HG02678 (cell line): ENCODE measurements around the gene TGFBR3.
"Not testable (repeated sequence)": the region's sequence is repeated elsewhere in the genome, so short reads cannot be mapped to it uniquely, and the experiment has no call there.

Experiments
- ATAC-seq: cut with Tn5 transposase; IDR thresholded peaks from one replicate; pipeline ENCODE4 v1.9.1; 2021; ENCODE audit warnings: mild to moderate bottlenecking, moderate library complexity; ENCODE audit not compliant: unreplicated experiment

The TGFBR3 gene

GRCh38 chr1:91851130-91852010 lies 34.6 kb downstream of the TGFBR3 start:
- ATAC-seq, result no peak

GRCh38 chr1:91850708-91851107 lies 35.2 kb downstream of the TGFBR3 start:
- ATAC-seq, result no peak

GRCh38 chr1:91847851-91848250 lies 38.1 kb downstream of the TGFBR3 start:
- ATAC-seq, result no peak

DNA sequence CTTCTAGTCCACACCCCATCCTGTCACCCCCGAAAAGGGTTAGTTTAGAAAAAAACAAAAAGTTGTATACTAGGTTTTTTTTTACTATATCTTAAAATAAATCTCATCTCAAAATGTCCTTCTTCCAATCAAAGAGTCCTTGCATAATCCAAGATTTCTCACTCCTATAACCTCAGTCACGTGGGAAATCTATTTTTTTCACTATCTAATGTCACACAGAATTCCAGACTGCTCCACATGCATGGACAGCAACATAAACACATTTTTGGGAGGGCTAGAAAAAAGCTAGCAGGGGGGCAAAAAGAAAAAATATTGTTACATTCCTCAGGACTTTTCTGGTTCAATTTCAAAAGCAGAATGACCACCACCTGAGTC lies 39.3 kb downstream of the TGFBR3 start:
- ATAC-seq, result no peak

DNA sequence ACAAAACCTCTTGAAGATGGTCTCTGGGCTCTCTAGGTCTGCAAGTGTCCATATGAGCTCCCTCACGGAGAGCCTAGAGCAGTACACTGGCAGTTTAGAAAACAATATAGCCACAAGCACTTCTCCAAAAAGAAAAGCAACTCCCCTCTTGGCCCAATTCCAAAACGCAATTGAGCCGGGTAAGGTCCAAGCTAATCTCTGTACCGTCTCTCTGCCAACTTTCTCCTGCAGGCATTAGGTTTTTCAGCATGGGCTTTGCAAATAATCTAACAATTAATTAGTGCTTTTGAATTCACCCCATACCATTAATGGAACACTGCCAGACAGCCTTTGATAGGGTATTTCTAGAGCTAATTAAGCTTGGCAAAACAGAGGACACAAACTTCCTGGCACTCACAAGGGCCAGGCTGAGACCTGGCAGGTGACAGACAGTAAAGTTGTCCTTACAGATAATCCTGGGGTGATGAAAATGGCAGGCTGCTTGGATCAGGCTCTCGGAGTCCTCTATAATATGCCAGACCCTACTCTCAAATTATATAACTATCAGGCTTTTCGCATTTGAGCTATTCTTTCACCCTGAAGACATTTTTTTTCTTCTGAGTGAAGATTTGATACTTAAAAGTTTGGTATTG lies 39.8 kb downstream of the TGFBR3 start:
- no peak for ATAC-seq

- ATAC-seq, result no peak
These were observed 41.0 kb downstream of the TGFBR3 start for GRCh38 chr1:91844862-91845528.

- no peak for ATAC-seq
These were observed 42.1 kb downstream of the TGFBR3 start for GRCh38 chr1:91843843-91844242.

GRCh38 chr1:91842563-91842962 lies 43.4 kb downstream of the TGFBR3 start:
- ATAC-seq, result no peak

DNA sequence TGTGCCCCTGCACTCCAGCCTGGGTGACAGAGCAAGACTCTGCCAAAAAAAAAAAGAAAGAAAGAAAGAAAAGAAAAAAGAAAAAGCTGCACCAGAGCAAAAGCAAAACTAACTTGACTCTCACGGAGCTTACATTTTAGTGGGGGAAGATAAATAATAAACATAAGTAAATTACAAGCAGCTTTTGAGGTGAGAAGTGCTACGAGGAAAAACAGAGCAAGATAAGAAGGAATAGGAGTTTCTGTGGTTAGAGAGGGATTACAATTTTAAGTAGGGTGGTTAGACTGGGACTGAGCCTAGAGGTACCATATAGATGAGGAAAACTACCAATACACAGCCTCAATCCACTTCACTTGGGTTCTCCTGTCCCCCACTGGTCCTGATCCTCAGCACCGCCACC lies 43.9 kb downstream of the TGFBR3 start:
- no peak for ATAC-seq

- ATAC-seq, result not testable (repeated sequence)
These were observed 45.7 kb downstream of the TGFBR3 start for GRCh38 chr1:91840276-91840675.

DNA sequence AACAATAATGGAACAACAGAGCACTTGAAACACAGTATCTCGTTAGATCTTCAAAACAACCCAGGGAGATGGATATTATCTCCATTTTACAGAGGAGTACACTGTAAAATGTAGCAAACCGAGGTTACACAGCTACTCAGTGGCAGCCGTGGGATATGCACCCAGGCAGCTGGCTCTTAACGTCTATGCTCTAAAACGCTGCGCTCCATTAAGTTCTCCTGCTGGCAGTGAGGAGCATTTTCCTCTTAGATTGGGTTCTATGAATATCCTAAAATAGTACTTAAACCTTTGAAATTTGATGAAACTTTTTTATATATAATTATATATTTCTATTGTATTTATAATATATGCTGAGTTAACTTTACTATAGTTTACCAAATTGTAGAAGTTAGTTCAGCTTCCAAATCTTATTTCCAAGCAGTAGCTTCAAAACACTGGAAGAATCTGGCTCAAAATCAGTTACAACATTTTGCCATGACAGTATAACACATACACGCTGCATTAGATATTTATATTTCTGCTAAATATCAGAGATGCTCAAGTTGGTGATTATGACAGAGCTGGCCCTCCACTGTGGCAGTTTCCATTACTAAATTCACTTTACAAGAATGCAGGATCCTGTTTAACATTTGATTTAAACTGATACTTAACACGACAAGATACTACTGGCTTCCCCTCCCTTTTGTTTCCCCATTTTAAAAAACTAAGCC lies 49.5 kb downstream of the TGFBR3 start:
- no peak for ATAC-seq

- no peak for ATAC-seq
These were observed 50.8 kb downstream of the TGFBR3 start for GRCh38 chr1:91835087-91835521.

GRCh38 chr1:91834549-91834948 lies 51.4 kb downstream of the TGFBR3 start:
- ATAC-seq, result not testable (repeated sequence)

- no peak for ATAC-seq
These were observed 52.0 kb downstream of the TGFBR3 start for GRCh38 chr1:91833946-91834345.

DNA sequence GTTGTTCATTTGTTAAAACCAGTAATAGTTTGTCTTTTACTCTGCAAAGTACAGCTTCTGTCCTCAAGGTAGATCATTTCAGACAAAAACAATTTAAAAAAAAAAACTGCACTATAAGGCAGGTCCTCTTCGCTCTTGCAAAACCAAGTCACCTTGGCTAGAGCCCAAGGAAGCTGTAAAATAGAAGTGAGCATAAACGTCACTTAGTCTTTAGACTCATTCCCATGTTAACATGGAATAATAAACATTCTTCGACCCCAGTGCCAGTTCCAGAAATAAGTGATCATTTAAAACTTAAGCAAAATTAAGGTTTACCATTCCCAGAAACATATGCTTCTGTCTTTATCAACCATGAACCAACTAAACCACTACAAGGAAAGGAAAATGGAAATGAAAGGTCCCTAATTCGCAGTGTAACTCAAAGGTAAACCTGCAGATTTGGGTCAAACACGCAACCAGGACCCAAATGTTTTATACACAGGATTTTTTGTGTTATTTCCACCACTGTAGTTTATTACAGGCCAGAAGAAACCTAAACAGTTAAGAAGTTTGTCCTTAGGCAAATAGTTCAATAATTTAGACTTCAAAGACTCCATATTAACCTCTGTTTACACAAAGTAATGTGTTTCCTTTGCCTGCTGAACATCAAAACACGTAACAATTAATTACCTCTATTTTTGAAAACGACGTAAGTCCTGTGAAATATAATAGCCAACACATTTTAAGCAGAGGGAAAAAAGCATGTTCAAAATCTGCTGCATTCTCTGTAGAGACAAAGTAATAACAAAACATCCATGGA lies 54.6 kb downstream of the TGFBR3 start:
- ATAC-seq, result no peak

- no peak for ATAC-seq
These were observed 55.5 kb downstream of the TGFBR3 start for GRCh38 chr1:91830242-91831131.

GRCh38 chr1:91829293-91830153 lies 56.4 kb downstream of the TGFBR3 start:
- ATAC-seq, result no peak

- no peak for ATAC-seq
These were observed 57.2 kb downstream of the TGFBR3 start for GRCh38 chr1:91828583-91829281.
